ENCODE results near the gene TMPRSS11F. TPM values are rescaled to one million over a fixed set of nuclear protein-coding genes. Genes with fewer than 3 reads are reported as not detected.

TMPRSS11F gene
- total RNA-seq, 1 experiment from 2014 or later = not detected

DNA sequence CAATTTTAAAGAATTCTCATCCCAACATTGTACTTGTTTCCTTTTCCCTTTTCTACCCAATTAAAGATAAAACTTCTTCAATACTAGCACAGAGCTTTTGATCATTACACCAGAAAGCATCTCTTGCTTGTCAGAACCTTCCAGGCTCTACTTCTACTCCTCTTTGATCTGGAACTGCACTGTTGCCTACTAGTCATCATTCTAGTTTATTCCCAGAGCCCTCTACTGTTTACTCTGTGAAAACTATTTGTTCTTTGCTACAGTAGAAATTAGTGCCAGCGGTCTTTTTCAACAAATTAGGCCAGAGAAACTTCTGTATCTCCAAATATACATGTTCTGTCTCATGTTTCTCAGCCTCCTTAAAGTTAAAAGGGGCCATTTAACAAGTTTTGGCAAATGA, 46.8 kb upstream of the TMPRSS11F start:
- ChIA-PET RAD21 (ENCODE audit: low non-redundant PET in 1 of 2, low total read pairs in 2 of 2, uncharacterized antibody in 2 of 2, unreplicated experiment in 2 of 2) (no interaction called here), CTCF (interaction anchor here (0.8 to 1.9 kb wide), 7 partner anchors 8 to 430 kb away, joined by 3 to 6 read pairs (median 4); no protein-coding TSS in a partner anchor), POLR2A (no interaction called here)
- Histone ChIP-seq H2AFZ (ENCODE audit: low read depth, low read length, poor library complexity, severe bottlenecking) (no peak overlapping the region), H3K27me3 (ENCODE audit: insufficient read depth, low read length) (no peaks in the 10 kb centered on the region), H3K27ac (ENCODE audit: low read depth, low read length) (no peak overlapping the region), H4K20me1 (ENCODE audit: insufficient read depth) (no peaks in the 10 kb centered on the region), H3K79me2 (ENCODE audit: insufficient read depth, low read length) (no peaks in the 10 kb centered on the region), H3K4me2 (ENCODE audit: low read length) (no peak overlapping the region), H3K36me3 (ENCODE audit: control insufficient read depth in 1 of 2, insufficient read depth in 2 of 2, low read length in 2 of 2) (no peaks in the 10 kb centered on the region), H3K4me3 (replicated peaks in 1 of 2; ENCODE audit: low read depth in 1 of 2, low read length in 2 of 2) (no peak overlapping the region), H3K4me1 (ENCODE audit: control insufficient read depth in 1 of 2, insufficient read depth in 2 of 2, low read length in 2 of 2) (peaks cover 0 to 8% of the 10 kb centered on the region in 2 experiments; a peak in 2 of 4 replicates), H3K9ac (ENCODE audit: low read length) (no peak overlapping the region), H3K9me2 (ENCODE audit: insufficient read depth) (no peaks in the 10 kb centered on the region), H3K9me3 (ENCODE audit: control insufficient read depth in 1 of 2, insufficient read depth in 1 of 2, low read depth in 1 of 2, low read length in 2 of 2) (no peaks in the 10 kb centered on the region)
- 0 out of 2 replicates have a peak, but pooled peaks have one; percentile 42 for ATAC-seq
- TF ChIP-seq, protein P1, sequence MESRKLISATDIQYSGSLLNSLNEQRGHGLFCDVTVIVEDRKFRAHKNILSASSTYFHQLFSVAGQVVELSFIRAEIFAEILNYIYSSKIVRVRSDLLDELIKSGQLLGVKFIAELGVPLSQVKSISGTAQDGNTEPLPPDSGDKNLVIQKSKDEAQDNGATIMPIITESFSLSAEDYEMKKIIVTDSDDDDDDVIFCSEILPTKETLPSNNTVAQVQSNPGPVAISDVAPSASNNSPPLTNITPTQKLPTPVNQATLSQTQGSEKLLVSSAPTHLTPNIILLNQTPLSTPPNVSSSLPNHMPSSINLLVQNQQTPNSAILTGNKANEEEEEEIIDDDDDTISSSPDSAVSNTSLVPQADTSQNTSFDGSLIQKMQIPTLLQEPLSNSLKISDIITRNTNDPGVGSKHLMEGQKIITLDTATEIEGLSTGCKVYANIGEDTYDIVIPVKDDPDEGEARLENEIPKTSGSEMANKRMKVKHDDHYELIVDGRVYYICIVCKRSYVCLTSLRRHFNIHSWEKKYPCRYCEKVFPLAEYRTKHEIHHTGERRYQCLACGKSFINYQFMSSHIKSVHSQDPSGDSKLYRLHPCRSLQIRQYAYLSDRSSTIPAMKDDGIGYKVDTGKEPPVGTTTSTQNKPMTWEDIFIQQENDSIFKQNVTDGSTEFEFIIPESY (IDR thresholded peaks at IDR 0.05; ENCODE audit: extremely low read depth, insufficient replicate concordance, low read length) = no peak
- TF ChIP-seq, protein P2, sequence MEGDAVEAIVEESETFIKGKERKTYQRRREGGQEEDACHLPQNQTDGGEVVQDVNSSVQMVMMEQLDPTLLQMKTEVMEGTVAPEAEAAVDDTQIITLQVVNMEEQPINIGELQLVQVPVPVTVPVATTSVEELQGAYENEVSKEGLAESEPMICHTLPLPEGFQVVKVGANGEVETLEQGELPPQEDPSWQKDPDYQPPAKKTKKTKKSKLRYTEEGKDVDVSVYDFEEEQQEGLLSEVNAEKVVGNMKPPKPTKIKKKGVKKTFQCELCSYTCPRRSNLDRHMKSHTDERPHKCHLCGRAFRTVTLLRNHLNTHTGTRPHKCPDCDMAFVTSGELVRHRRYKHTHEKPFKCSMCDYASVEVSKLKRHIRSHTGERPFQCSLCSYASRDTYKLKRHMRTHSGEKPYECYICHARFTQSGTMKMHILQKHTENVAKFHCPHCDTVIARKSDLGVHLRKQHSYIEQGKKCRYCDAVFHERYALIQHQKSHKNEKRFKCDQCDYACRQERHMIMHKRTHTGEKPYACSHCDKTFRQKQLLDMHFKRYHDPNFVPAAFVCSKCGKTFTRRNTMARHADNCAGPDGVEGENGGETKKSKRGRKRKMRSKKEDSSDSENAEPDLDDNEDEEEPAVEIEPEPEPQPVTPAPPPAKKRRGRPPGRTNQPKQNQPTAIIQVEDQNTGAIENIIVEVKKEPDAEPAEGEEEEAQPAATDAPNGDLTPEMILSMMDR (IDR thresholded peaks at IDR 0.05 in 2 of 3, conservative IDR thresholded peaks at IDR 0.05 in 1 of 3; ENCODE audit: borderline replicate concordance in 1 of 3, insufficient read depth in 1 of 3, low read depth in 2 of 3, low read length in 2 of 3) = no peak
- no TSS peak for BruUV-seq (replicated peaks)
- no peak for DNase-seq (ENCODE audit: low read depth, low spot score)
- intact Hi-C loops (cut with micrococcal nuclease) = loop anchor here (10.0 kb wide), 1 partner anchor 432 kb away; no protein-coding TSS in a partner anchor

Data from HCT116 (cell line).